Heart right ventricle (tissue), 16 donors: ENCODE data around the gene ULBP2. TPM values are rescaled to one million over a fixed set of nuclear protein-coding genes. Genes with fewer than 3 reads are reported as not detected.
A peak's percentile ranks its signal among the peaks of the same experiment; 100 is the strongest.

Source experiments
- ATAC-seq, 8 donors: fragments of 200-7000 bp; cut with Tn5 transposase; one replicate each; pipeline ENCODE4 v1.9.1; 2020; ENCODE audit warnings: mild to moderate bottlenecking in 8 of 8, moderate library complexity in 8 of 8, moderate number of reproducible peaks in 1 of 8
- DNase-seq, 2 donors: peaks; one replicate each; pipeline ENCODE4 v3.0.0-alpha.2; 2020
- H3K27ac ChIP-seq, 10 donors: fragments of 200-600 bp; sonication (generic) in 2 of 10; one replicate each; pipeline versions ENCODE4 v1.5.0 to v1.8.0; 2020 to 2022; ENCODE audit warnings: mild to moderate bottlenecking in 3 of 10
- H3K27me3 ChIP-seq, 7 donors: fragments of 200-600 bp; one replicate each; pipeline ENCODE4 v1.8.0; 2021 to 2022; ENCODE audit warnings: mild to moderate bottlenecking in 2 of 7
- H3K36me3 ChIP-seq, 9 donors: fragments of 200-600 bp; sonication (generic) in 1 of 9; one replicate each; pipeline versions ENCODE4 v1.5.0 to v1.8.0; 2020 to 2022; ENCODE audit warnings: mild to moderate bottlenecking in 2 of 9
- H3K4me1 ChIP-seq, 9 donors: fragments of 200-600 bp; sonication (generic) in 1 of 9; one replicate each; pipeline versions ENCODE4 v1.5.0 to v1.8.0; 2020 to 2022; ENCODE audit warnings: mild to moderate bottlenecking in 4 of 9
- H3K4me3 ChIP-seq, 10 donors: fragments of 200-600 bp; sonication (generic) in 2 of 10; one replicate each; pipeline versions ENCODE4 v1.5.0 to v1.8.0; 2020 to 2022; ENCODE audit warnings: mild to moderate bottlenecking in 7 of 10, moderate library complexity in 2 of 10
- H3K9me3 ChIP-seq, 11 donors: fragments of 200-600 bp in 10 of 11; sonication (generic) in 2 of 11; one replicate each; pipeline versions ENCODE4 v1.5.0 to v1.8.0; 2013 to 2022; ENCODE audit warnings: mild to moderate bottlenecking in 2 of 11, control low read depth in 1 of 11, moderate library complexity in 1 of 11
- CTCF ChIP-seq, 9 donors: fragments of 200-600 bp; sonication (generic) in 2 of 9; IDR thresholded peaks; one replicate each; pipeline versions ENCODE4 v1.5.0 to v1.8.0; 2021 to 2022; ENCODE audit warnings: antibody characterized with exemption in 9 of 9, mild to moderate bottlenecking in 5 of 9, moderate library complexity in 1 of 9
- WGBS, 2 donors: extraction: QIAGEN DNeasy Blood & Tissue Kit; methylation state at CpG; one replicate each; pipeline ENCODE4 v1.1.7; 2013; ENCODE audit warnings: inconsistent platforms in 1 of 2; 5-methylcytosine and 5-hydroxymethylcytosine counted together
- intact Hi-C, 10 donors: fragments of 100-400 bp; cut with DNase I; formaldehyde crosslinking; loops; one replicate each; pipeline versions ENCODE4 v1.11.1 to v1.14.2; 2022
- polyA plus RNA-seq, 2 donors: library from polyadenylated mRNA; stranded (reverse); fragments of 200-250 nt; gene quantifications; one replicate each; pipeline ENCODE4 v1.2.3, GENCODE V29; 2013
- total RNA-seq, 10 donors: library from RNA; stranded (reverse); fragmentation: NEBNext Ultra II Directional in 3 of 10; extraction: Animal tissue kit (Norgen Biotek cat#: 25700) in 3 of 10; gene quantifications; one replicate each; pipeline versions ENCODE4 v1.2.1 to v1.2.4, GENCODE V29; 2021 to 2023
- donor health status: Arrhythmogenic right ventricular cardiomyopathy.
- donor health status: ischemic (EF 13 %, LVEDD 7.1; RV severe dilation, severe dysfunction).
- donor health status: healthy with polysubstance abuse.
- donor health status: DM: no; HTN: yes; CAD: no.
- donor health status: DM: no; HTN: no; CAD: no.
- donor health status: ischemic (EF 25% LVEDD 6.9; RV normal size, moderate dysfunction).
- donor health status: ischemic (EF 25% LVEDD 5.7; RV mildly dilated, moderate dysfunction).
- donor health status: healthy.
- donor health status: DM: yes; HTN: yes; CAD: no.
- donor health status: Ischemic cardiomyopathy.
- donor health status: ischemic (EF 35%, LVEDD 5.7; RV mildly dilated, moderate dysfunction).
- donor health status: nonischemic (EF 11% LVEDD 7.7; RV severe dilation, severe dysfunction).
- donor health status: DM: yes; HTN: yes; CAD: no.
- donor health status: PGD.
- donor health status: ischemic (EF 29% LVEDD 5.4; RV normal size, mild dysfunction).
- donor health status: nonischemic (EF 23%, LVEDD 6.1; RV moderate dilation, normal function).

Gene ULBP2
- total and polyA plus RNA-seq, 12 donors = 0.46 to 2.7 (median 1.1) TPM; not detected in 1

- no peaks in the 10 kb centered on the region for H3K9me3 ChIP-seq
- H3K27ac ChIP-seq = peak overlapping the region in 8 of 10 donors; percentile 51 to 83 (median 72)
- ATAC-seq = peak in 4 of 8 donors; percentile 12 to 35 (median 20)
- H3K27me3 ChIP-seq = no peaks in the 10 kb centered on the region
- TF ChIP-seq CTCF (IDR thresholded peaks at IDR 0.05) = no peak
- peaks cover 6 to 35% (median 27%) of the 10 kb centered on the region in 9 donors for H3K4me1 ChIP-seq
- DNase-seq = no peak
- WGBS, 2 donors = 89 to 95% methylated on average over 3 of the region's 3 CpGs
- no peaks in the 10 kb centered on the region for H3K36me3 ChIP-seq
- H3K4me3 ChIP-seq = peak overlapping the region in 1 of 10 donors; percentile 30
- intact Hi-C loops = loop anchor here in 2 of 10 donors (2.0 kb wide), 2 partner anchors 28 to 32 kb away; partner anchors contain the start of gene LRP11 (in 1 of the 2)
Observed at GRCh38 chr6:149896491-149896890, 45.3 kb upstream of the ULBP2 start.

GRCh38 chr6:149897015-149897697 is 44.7 kb upstream of the ULBP2 start:
- intact Hi-C loops = loop anchor here in 2 of 10 donors (2.0 kb wide), 2 partner anchors 28 to 32 kb away; partner anchors contain the start of gene LRP11 (in 1 of the 2)
- no peak for TF ChIP-seq CTCF (IDR thresholded peaks at IDR 0.05)

GRCh38 chr6:149897855-149898744 is 43.7 kb upstream of the ULBP2 start, which contains the start of gene RAET1E:
RAET1E (minus strand) TSS chr6:149898113; CDS start chr6:149890901, 7,212 bp downstream.
- no peaks in the 10 kb centered on the region for H3K9me3 ChIP-seq
- DNase-seq (no peak), ATAC-seq (peak in 1 of 8 donors; percentile 8)
- peak within 1 kb of the TSS in 6 of 10 donors; percentile 11 to 30 (median 19) for H3K4me3 ChIP-seq
- H3K27ac ChIP-seq = peak within 1 kb of the TSS in 9 of 10 donors; percentile 50 to 83 (median 70)
- no peak for TF ChIP-seq CTCF (IDR thresholded peaks at IDR 0.05)
- H3K36me3 ChIP-seq = no peaks in the 10 kb centered on the region
- intact Hi-C loops = loop anchor here in 2 of 10 donors (2.0 kb wide), 2 partner anchors 27 to 33 kb away; partner anchors contain the start of gene LRP11 (in 1 of the 2)
- peaks cover 6 to 35% (median 27%) of the 10 kb centered on the region in 9 donors for H3K4me1 ChIP-seq
- 76 to 84% methylated on average over 17 of the region's 17 CpGs for WGBS, 2 donors
- H3K27me3 ChIP-seq = no peaks in the 10 kb centered on the region

More at GRCh38 chr6:149897015-149897697, 44.7 kb upstream of the ULBP2 start:
- no peaks in the 10 kb centered on the region for H3K9me3 ChIP-seq
- peak overlapping the region in 6 of 10 donors; percentile 11 to 30 (median 19) for H3K4me3 ChIP-seq
- peaks cover 6 to 35% (median 27%) of the 10 kb centered on the region in 9 donors for H3K4me1 ChIP-seq
- peak; percentile 79 for DNase-seq
- H3K27me3 ChIP-seq = no peaks in the 10 kb centered on the region
- no peaks in the 10 kb centered on the region for H3K36me3 ChIP-seq
- WGBS, 2 donors = 50 to 68% methylated on average over 13 of the region's 13 CpGs
- ATAC-seq = peak; percentile 71 to 93 (median 78)
- H3K27ac ChIP-seq = peak overlapping the region in 9 of 10 donors; percentile 50 to 83 (median 70)

GRCh38 chr6:149898966-149899365 is 42.8 kb upstream of the ULBP2 start:
- Histone ChIP-seq H3K9me3 (no peaks in the 10 kb centered on the region), H3K27me3 (no peaks in the 10 kb centered on the region), H3K36me3 (no peaks in the 10 kb centered on the region), H3K4me1 (peaks cover 6 to 35% (median 27%) of the 10 kb centered on the region in 9 donors), H3K27ac (no peak overlapping the region), H3K4me3 (no peak overlapping the region)
- TF ChIP-seq CTCF (IDR thresholded peaks at IDR 0.05) = no peak
- ATAC-seq (no peak), DNase-seq (no peak)
- WGBS, 2 donors = 95 to 96% methylated on average over 9 of the region's 9 CpGs
- intact Hi-C loops = no loop called here
